ENCODE data around the gene TEFM. TPM values are rescaled to one million over a fixed set of nuclear protein-coding genes. Genes with fewer than 3 reads are reported as not detected.

TEFM gene
- total RNA-seq, 1 experiment from 2014 or later, result 22.0 TPM

DNA sequence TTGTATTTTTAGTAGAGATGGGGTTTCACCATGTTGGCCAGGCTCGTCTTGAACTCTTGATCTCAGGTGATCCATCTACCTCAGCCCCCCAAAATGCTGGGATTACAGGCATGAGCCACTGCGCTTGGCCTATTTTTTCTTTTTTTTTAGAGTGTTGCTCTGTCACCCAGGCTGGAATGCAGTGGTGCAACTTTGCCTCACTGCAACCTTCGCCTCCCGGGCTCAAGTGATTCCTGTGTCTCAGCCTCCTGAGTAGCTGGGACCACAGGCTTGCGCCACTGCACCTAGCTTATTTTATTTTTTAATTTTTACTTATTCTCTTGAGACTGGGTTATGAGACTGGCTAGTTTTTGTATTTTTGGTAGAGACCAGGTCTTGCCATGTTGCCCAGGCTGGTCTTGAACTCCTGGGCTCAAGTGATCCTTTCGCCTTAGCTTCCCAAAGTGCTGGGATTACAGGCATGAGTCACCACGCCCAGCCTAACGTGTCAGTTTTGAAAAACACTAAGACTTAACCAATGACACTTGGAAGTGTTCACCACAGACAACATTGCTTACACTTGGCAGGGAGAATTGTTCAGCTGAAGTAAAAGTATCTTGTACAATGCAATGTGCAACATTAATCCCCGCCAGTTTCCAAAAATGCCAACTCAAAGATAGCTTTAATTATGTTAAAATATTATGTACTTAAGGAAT is 47.3 kb downstream of the TEFM start:
- in situ Hi-C loops (cut with HindIII; ENCODE audit: low pct_unique_long_range_greater_than_20kb, low sequenced_read_pairs), result no loop called here
- DNase-seq (ENCODE audit: low read depth, low spot score), result no peak

GRCh38 chr17:30854146-30854545 is 51.9 kb downstream of the TEFM start:
- in situ Hi-C loops (cut with HindIII; ENCODE audit: low pct_unique_long_range_greater_than_20kb, low sequenced_read_pairs), result no loop called here
- no peak for DNase-seq (ENCODE audit: low read depth, low spot score)

Small RNA genes lying within 50 kb of the gene (small RNA-seq; reads per million reads assigned to genes)
- gene RNU6-298P, result 0 reads per million in 2 experiments

Other genes with a start within 250 kb of the TEFM start
- gene CRLF3, start 81.5 kb downstream of the TEFM start, total RNA-seq (2014; rRNA removed; shearing (Covaris generic)), result 15.4 and 17.0 TPM in 2 replicates
- 3.6 and 4.9 TPM in 2 replicates for gene ATAD5, start 74.3 kb downstream of the TEFM start, total RNA-seq (2014; rRNA removed; shearing (Covaris generic))
- 0.05 and 0.51 TPM in 2 replicates for gene ADAP2, start 15.7 kb upstream of the TEFM start, total RNA-seq (2014; rRNA removed; shearing (Covaris generic))
- 18.3 and 18.6 TPM in 2 replicates for gene RNF135, start 64.8 kb upstream of the TEFM start, total RNA-seq (2014; rRNA removed; shearing (Covaris generic))
- gene NF1, start 188.7 kb upstream of the TEFM start, total RNA-seq (2014; rRNA removed; shearing (Covaris generic)), result 25.1 and 26.5 TPM in 2 replicates

Measured in SK-MEL-5 (cell line).